NB4 (cell line): ENCODE measurements around the gene DPH2.
A peak's percentile ranks its signal among the peaks of the same experiment; 100 is the strongest.

Experiments used
- MYC ChIP-seq: IDR thresholded peaks from 2 replicates; pipeline ENCODE4 v1.6.1; 2011; ENCODE audit warnings: low read depth, low read length
- TF ChIP-seq, protein P1 (sequence below): IDR thresholded peaks from one replicate; pipeline ENCODE4 v1.5.1; 2012; ENCODE audit warnings: low read depth, low read length

DNA sequence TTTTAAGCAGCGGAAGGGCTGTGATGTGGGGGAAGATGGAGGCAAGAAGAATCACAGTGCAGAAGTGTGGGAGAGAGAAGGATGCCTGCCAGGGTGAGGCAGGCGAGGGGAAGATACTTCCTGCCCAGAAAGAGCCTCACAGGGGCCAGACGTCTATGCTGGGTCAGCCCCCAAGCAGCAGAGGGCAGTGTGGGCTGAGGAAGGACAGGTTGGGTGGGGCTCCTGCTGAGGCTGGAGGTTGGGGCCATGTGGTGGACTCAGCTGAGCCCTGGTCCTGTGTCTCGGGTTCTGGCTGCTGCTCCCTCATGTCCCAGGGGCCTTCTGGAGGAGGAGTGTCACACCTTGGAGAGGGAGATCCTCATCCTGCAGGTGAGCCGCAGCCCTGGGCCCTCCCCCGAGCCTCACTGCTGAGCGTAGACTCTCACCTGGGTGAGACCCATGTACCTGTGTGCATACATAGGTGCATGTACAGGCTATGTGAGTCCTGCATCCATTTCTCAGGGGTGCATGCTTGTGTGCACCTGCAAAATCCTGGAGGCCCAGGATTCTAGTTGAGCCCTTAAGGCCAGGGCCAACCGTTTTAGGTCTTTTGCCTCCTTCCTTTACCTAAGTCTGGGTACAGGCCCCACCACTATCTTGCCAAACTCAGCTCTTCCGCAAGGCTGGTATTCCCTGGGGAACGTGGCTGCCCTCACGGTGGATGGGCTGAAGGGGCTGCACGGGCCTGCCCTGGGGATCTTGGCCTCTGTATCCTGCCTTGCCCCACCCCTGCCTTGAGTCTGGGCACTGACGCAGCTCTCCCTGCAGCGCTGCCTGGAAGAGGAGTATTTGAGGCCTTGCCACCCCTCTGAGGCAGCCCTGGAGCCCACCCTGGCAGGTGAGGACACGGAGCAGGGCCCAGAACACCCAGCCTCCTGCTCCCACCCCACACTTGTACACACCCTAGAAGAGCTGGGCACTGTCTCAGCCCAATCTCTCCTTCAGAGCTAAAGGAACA, 25.3 kb downstream of the DPH2 start:
- TF ChIP-seq, protein P1, sequence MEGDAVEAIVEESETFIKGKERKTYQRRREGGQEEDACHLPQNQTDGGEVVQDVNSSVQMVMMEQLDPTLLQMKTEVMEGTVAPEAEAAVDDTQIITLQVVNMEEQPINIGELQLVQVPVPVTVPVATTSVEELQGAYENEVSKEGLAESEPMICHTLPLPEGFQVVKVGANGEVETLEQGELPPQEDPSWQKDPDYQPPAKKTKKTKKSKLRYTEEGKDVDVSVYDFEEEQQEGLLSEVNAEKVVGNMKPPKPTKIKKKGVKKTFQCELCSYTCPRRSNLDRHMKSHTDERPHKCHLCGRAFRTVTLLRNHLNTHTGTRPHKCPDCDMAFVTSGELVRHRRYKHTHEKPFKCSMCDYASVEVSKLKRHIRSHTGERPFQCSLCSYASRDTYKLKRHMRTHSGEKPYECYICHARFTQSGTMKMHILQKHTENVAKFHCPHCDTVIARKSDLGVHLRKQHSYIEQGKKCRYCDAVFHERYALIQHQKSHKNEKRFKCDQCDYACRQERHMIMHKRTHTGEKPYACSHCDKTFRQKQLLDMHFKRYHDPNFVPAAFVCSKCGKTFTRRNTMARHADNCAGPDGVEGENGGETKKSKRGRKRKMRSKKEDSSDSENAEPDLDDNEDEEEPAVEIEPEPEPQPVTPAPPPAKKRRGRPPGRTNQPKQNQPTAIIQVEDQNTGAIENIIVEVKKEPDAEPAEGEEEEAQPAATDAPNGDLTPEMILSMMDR = peak; percentile 45
- TF ChIP-seq MYC = peak; percentile 59
